NCI-H69 (cell line): ENCODE results near the gene SLC11A1.

ENCODE experiments used
- DNase-seq: peaks from one replicate; lab custom pipeline; 2025; lab: John Stamatoyannopoulos, UW

SLC11A1 gene

GRCh38 chr2:218381916-218382366, at the start of gene SLC11A1:
SLC11A1 (plus strand) TSS chr2:218382273; CDS start chr2:218382369, 96 bp downstream.
- no peak for DNase-seq

- no peak for DNase-seq
These were observed 49.8 kb upstream of the SLC11A1 start for GRCh38 chr2:218332288-218332687.

DNA sequence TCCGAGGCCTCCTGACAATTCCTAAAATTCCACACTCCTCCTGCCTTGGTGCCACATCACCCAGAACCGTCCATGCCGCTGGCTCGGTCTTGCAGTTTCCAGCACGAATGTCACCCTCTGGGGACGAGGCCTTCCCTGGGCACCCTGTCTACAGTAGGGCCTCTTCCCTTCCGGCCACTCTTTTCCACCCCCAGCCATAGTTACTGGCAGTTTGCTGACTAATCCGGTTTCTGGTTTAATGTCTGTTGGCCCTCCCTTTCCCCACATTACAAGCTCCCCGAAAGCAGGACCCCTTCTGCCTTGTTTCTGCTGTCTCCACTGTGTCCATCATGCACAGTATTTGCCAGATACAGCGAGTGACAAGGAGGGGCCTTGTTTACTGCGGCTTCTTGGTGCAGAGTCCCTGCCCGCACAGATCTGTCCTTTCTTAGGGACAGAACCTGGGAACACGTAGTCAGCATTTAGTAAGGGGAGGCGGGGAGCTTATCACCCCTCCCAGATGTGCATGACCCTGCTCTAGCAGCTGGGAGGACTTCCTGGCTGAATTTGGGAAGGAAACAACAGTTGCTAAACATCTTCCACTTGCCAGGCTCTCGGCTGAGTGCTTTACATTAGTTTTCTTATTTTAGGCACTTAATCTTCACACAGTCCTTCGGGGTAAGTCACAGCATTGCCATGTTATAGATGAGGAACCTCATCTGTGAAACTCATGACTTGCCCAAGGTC, 49.0 kb upstream of the SLC11A1 start:
- DNase-seq = no peak

GRCh38 chr2:218334531-218334930, 47.5 kb upstream of the SLC11A1 start:
- no peak for DNase-seq

DNA sequence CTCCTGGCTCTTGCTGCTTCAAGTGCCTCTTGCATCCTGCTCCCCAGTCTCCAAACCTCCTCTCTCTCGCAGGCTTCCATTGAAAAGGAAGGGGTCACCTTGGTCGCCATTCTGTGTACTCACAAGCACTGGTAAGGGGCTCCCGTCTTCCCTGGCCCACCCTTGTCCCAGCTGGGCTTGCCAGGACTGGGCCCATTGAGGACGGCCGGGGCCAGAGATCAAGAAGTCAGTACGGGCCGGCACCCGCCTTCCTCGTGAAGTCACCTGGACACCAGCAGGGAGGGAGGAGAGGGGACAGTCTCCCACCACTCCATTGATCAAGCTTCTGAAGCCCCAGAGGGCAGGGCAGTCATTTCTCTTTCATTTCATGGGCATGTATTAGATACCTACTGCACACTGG, 41.4 kb upstream of the SLC11A1 start:
- no peak for DNase-seq

GRCh38 chr2:218341381-218341780, 40.7 kb upstream of the SLC11A1 start:
- DNase-seq = no peak

DNA sequence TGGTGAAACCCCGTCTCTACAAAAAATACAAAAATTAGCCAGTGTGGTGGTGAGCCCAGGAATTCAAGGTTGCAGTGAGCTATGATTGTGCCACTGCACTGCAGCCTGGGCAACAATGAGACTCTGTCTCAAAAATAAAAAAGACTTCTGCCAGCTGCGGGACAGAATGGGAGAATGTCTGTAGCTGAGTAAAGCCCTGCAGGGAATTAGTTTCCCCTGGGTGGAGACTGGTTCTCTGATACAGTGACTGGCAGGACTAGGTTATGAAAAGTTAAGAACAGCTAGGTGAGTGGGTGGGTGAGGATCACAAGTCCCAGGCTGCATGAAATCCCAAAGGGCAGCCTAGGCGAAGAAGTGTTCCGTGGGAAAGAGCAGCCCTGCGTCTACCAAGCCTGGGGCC, 39.2 kb upstream of the SLC11A1 start:
- DNase-seq = no peak

- no peak for DNase-seq
These were observed 38.5 kb upstream of the SLC11A1 start for GRCh38 chr2:218343591-218343990.

DNA sequence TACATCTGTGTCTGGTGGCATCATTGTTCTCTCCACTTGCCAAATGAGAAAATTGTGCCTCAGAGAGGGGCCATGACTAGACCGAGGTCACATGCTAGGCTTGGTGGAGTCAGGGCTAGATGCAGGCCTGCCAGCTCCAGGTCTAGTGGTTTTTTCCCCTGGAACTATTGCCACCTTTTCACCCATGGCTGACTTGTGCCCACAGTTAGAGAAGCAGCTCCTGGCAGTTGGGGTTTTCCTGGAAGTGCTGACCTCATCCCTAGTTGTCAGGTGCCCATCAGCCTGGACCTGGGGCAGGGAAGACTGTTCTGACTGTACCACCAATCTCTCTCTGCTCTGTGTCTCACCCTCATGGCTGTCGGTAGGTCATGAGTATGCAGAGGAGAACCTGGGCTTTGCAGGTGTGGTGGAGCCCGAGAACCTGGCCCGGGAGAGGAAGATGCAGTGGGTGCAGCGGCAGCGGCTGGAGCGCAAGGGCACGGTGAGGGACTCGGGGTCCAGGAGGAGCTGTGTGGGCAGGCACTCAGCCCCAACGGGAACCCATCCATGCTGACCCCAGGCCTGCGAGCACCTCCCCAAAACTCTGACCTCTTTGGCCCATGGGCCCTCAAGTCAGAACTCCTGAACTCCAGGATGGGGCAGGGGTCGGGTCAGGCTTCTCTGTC, 37.9 kb upstream of the SLC11A1 start:
- DNase-seq = no peak

DNA sequence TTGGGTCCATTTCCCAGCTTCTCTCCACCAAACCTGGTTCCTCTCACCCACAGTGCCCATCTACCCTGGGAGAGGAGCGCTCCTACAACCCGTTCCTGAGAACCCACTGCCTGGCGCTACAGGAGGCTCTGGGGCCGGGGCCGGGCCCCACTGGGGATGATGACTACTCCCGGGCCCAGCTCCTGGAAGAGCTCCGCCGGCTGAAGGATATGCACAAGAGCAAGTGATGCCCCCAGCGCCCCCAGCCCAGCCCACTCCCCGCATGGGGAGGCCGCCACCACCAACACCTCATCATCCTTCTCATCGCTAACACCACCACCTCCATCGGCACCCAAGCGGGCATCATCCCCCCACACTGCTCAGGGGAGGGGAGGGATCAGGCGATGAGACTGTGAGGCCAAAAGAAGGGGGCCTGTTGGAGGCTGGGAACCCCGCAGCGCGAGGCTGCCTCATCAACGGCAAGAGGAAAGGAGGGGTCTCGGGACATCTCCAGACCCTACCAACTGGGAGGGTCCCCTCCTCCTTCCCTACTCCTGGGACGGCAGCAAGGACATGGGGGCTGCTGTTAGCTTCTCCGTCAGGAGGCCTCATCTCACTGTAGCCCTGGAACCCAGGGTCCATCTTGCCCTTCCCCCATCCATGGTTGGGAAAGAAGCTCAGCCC, 37.2 kb upstream of the SLC11A1 start:
- DNase-seq = no peak

DNA sequence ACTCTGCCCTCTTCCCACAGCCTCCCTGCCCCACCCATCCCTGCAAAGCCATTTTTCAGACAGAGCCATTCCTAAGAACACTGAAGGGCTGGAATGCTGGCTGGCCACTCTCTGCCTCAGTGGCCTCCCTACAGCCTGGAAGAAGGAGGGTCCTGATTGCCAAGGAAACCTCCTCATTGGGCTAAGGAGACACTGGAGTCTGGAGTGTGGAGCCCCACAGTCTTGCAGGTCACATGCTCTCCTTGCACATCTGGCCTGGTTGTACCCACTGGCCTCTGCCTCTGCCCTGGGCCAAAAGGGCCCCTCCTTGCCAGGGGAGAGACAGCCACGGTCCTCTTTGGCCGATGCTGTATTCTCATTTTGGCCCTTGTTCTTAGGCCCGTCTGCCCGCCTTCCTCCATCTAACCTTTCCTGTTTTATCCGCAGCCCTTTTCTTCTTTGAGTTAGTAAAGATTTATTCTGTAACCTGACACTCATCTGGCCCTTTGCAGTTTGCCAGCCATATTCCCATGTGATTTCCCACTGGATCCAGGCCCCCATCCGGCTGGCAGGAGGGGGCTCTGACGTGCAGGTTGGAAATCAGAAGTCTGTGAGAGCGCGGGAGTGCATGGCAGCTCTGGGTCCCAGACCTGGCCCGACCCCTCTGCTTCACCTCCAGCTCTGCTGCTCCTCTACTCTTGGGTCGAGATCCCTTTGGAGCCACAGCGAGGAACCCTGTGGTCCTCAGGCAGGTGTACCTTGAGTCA, 36.4 kb upstream of the SLC11A1 start:
- peak; percentile 64 for DNase-seq

- DNase-seq = no peak
These were observed 34.9 kb upstream of the SLC11A1 start for GRCh38 chr2:218347172-218347571.

- no peak for DNase-seq
These were observed 28.0 kb upstream of the SLC11A1 start for GRCh38 chr2:218354045-218354444.

GRCh38 chr2:218354850-218355443, 27.1 kb upstream of the SLC11A1 start:
- no peak for DNase-seq

DNA sequence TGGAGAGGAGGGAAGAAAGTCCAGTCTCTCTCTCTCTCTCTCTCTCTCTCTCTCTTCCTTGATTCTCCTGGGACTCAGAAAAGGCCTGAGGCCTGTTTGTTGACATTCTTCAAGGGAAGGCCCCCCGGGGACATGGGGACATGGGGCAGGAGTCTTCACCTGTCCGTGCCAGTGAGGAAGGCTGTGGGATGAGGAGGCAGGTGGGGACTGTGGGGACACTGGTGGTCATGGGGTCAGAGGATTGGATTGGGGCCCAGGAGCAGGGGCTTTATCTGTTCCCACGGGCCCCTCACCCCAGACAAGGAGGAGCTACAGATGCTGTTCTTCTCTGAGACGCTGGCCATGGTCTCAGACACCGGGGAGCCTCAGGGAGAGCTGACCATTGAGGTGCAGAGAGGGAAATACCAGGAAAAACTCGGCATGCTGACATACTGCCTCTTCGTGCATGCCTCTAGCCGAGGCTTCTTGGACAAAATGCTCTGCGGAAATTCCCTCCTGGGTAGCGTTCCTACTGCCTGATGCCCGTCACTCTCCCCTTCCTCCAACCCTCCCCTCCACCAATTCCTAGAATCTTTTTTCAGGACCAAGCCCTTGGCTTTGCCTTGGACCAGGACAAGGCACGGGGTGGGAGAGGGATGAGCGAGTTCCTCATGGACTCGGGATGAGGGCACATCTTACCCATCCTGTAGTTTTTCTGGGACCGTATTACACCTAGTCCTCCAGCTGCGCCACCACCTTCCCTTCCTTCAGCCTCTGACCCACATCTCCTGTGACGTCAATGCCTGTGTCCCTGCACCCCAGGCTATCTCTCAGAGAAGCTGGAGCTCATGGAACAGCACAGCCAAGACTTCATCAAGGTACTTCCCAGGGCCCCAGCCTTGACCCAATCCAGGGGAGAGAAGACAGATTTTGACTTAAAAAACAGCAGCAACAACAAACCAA, 24.6 kb upstream of the SLC11A1 start:
- DNase-seq = peak; percentile 4

DNA sequence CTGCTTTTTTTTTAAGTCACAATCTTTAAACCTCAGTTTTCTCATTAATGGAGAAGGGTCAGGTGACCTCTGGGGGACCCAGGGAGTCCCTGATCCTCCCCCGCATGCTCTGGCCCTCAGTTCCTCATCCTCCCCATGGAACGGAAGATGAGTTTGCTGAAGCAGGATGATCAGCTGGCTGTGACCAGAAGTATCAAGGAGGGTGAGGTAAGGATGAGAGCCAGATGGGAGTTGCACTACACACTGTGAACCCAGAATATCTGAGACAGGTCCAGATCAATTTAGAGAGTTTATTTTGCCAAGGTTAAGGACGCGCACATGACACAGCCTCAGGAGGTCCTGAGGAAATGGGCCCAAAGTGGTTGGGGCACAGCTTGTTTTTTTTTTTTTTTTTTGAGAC, 21.6 kb upstream of the SLC11A1 start:
- no peak for DNase-seq

GRCh38 chr2:218362606-218363005, 19.5 kb upstream of the SLC11A1 start:
- DNase-seq = no peak

DNA sequence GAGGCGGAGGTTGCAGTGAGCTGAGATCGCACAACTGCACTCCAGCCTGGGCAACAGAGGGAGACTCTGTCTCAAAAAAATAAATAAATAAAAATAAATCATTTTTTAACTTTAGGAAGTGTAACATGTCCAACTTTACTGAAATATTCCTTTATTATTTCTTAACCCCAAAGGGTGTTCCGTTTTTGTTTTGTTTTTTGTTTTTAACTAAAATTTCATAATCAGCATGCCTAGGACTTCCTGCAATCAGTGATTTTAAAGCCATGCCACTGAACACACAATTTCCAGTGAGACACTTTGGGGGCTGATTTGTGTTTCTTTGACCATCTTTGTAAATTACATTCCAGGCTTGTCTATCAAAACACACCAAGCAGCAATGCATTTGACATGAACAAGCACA, 18.3 kb upstream of the SLC11A1 start:
- DNase-seq = no peak

DNA sequence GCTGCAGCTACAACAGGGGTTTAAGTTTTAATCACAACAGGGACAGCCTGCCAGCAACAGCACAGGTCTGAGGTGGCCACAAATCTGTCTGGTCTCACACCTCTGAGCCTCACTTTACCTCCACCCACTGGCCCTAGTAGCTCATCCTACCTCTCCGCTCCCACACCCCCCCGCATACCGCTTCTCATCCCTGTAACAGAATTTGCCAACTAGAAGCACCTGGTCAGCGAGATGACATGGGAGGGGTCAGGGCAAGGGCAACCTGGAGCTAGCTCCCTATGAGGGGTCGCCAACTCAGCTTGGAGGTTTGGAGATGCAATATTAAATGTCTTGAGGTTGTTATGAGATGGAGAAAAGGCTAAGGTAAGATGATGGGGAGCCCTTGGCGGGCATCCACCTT, 17.9 kb upstream of the SLC11A1 start:
- DNase-seq = no peak

DNA sequence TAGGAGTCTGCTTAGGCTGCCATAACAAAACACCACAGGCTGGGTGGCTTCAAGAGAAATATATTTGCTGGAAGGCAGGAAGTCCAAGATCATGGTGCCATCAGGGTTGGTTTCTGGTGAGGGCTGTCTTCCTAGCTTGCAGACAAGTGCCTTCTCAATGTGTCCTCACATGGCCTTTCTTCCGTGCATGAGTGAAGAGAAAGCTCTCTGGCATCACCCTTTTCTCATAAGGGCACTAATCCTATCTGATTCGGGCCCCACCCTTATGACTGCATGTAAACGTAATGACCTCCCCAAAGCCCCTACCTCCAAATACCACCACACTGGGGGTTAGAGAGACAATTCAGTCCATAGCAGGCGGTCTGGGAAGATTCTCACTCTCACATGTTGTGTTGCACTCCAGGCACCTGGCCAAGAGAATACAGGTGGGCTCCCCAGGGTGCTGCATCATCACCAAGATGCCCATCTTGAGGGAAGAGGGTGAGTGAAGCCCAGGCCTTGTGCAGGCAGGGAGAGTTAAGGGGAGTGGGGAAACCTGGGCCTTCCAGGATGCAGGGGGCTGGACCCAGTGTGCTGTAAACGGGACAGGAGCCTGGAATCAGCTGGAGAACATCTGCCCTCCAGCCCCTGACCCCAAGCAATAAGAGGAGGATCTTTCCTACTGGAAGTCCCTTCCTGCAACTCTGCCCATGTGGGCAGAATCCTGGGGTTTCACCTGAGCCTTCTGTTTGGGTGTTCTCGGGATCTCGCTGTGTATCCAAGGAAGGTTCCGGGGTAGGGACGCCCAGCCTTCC, 15.3 kb upstream of the SLC11A1 start:
- no peak for DNase-seq
